HG03378 (cell line): ENCODE results near the gene OR10AG1.

ENCODE experiments used
- ATAC-seq: cut with Tn5 transposase; IDR thresholded peaks from one replicate; pipeline ENCODE4 v1.9.1; 2021; ENCODE audit warnings: mild to moderate bottlenecking, moderate library complexity; ENCODE audit not compliant: unreplicated experiment

OR10AG1 gene

GRCh38 chr11:55969845-55970244 lies at the start of gene OR10AG1:
TSS of gene OR10AG1 (minus strand) at chr11:55969945. CDS start at chr11:55969907, 38 bp downstream.
- ATAC-seq = no peak

GRCh38 chr11:56013805-56014204 lies 44.1 kb upstream of the OR10AG1 start:
- no peak for ATAC-seq

GRCh38 chr11:56010716-56011115 lies 41.0 kb upstream of the OR10AG1 start:
- no peak for ATAC-seq

DNA sequence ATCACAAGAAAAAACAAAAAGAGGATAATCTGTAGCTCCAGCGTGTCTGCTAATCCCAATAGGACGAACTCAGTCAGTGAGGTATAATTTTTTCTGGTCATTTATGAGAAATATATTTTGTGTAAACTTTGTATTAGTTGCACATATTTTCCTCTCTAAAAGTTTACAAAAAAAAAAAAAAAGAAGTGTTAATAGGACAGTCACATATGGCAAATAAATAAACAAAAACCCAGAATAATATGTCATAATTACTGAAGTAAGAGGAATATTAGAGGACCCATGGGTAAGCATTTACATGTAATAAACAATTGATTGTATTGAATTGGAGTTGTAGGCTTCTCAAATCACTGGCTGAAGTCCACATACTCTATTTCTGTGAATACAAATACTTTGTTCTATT lies 24.8 kb upstream of the OR10AG1 start, which contains the start of gene OR5F1:
Gene OR5F1, minus strand, starts transcription at position 101 of the 400 bp plus-strand sequence. Its CDS starts 0 bp downstream, at position 101.
- ATAC-seq = no peak

DNA sequence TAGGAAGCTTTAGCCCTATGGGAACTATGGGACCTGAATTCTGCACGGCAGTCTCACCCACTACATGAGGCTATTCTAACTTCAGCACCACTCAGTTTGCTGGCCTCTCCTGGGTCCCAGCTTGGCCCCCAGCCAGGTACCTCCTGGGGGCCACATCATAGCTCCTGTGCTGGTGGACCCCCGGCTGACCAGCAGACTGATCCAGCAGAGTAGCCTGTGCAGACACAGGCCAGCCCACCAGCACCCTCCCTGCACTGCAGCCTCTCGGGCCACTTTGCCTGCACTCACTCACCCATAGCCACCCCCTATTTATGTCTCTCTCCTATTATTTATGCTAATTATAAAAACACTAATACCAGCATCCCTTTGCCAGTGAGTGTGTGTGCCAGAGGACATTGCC lies 1.2 kb upstream of the OR10AG1 start:
- ATAC-seq = no peak

DNA sequence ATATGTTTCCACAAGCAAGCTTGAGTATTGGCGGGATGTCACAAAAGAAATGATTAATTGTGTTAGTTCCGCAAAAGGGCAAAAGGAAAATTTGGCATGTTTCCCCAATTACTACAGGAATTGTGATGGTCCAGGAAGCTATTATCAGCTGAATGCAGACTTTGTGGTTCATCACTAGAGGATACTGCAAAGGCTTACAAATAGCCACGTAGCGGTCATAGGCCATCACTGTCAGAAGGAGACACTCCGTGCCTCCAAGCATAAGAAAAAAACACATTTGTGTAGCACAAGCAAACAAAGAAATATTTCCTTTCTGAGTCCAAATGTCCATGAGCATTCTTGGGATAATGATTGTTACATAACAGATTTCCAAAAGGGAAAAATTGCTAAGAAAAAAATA lies 1.8 kb downstream of the OR10AG1 start:
- ATAC-seq = no peak

- ATAC-seq = no peak
Measured at GRCh38 chr11:55966391-55966790, 3.4 kb downstream of the OR10AG1 start.

- ATAC-seq = no peak
Measured at GRCh38 chr11:55956521-55956920, 13.2 kb downstream of the OR10AG1 start.

DNA sequence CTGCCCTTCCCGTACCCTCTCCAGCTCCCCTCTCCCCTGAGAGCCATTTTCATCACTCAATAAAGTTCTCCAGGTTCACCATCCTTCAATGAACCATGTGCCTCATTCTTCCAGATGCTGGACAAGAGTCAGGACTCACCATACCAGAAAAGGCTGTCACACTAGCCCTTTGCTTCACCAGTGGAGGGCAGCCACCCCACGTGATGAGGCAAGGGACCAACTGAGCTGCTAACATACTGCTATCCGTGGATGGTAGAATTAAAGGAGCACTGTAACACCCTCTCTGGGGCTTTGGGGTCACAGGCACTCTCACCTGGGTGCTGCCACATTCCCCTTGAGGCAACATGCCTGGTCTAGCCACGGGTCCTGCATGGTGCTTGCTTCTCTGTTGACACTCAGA lies 20.4 kb downstream of the OR10AG1 start:
- no peak for ATAC-seq

GRCh38 chr11:55942785-55943392 lies 26.9 kb downstream of the OR10AG1 start:
- peak; percentile 64 for ATAC-seq

GRCh38 chr11:55936300-55936699 lies 33.4 kb downstream of the OR10AG1 start, which contains the start of gene OR5I1:
TSS of gene OR5I1 (minus strand) at chr11:55936400. CDS start at chr11:55936400, 0 bp downstream.
- ATAC-seq = no peak

GRCh38 chr11:55920537-55920936 lies 49.2 kb downstream of the OR10AG1 start:
- ATAC-seq = no peak
